Endothelial cell of umbilical vein (primary cell): ENCODE results near the gene AVPR1A. TPM values are rescaled to one million over a fixed set of nuclear protein-coding genes. Genes with fewer than 3 reads are reported as not detected.

Experiments used
- BruUV-seq: library from RNA; stranded (reverse); fragments of 400-500 nt; replicated peaks from 2 replicates; lab custom pipeline; 2021; lab: Mats Ljungman, UMichigan
- CTCF ChIA-PET: fragments of 300-600, 350-600 bp; sonication (Branson Sonifier 250); formaldehyde crosslinking; loops from one replicate; lab custom pipeline; 2021; ENCODE audit warnings: antibody characterized with exemption, inconsistent platforms; lab: Charles Lee
- POLR2A ChIA-PET: fragments of 300-600, 350-600 bp; sonication (Branson Sonifier 250); formaldehyde crosslinking; loops from one replicate; lab custom pipeline; 2021; ENCODE audit warnings: antibody characterized with exemption, inconsistent platforms; lab: Charles Lee
- DNase-seq: peaks from one replicate; pipeline ENCODE4 v3.0.0-alpha.2; 2011; ENCODE audit warnings: low read depth, low spot score
- FAIRE-seq: peaks from 2 replicates; lab custom pipeline; 2011; peaks lifted over from hg19 to GRCh38; lab: Jason Lieb, UNC
- H2AFZ ChIP-seq: 2 replicates; pipeline ENCODE4 v1.6.0; 2012; ENCODE audit warnings: low read depth, low read length, control low read depth, inconsistent platforms
- H3K27ac ChIP-seq: 2 replicates; pipeline ENCODE4 v1.5.1; 2011; ENCODE audit warnings: low read depth, mild to moderate bottlenecking, control low read depth, low read length, moderate library complexity; ENCODE audit not compliant: insufficient read depth
- H3K27me3 ChIP-seq, 2 experiments: 2 replicates each; pipeline versions ENCODE4 v1.6.0 to v1.6.1; 2011; ENCODE audit warnings: low read length in 2 of 2, mixed read lengths in 1 of 2; ENCODE audit not compliant: control insufficient read depth in 2 of 2, insufficient read depth in 2 of 2
- H3K36me3 ChIP-seq, 2 experiments: 2 replicates in 1 of 2; 3 replicates in 1 of 2; pipeline ENCODE4 v1.5.1; 2011; ENCODE audit warnings: low read length in 2 of 2, mild to moderate bottlenecking in 1 of 2, moderate library complexity in 1 of 2; ENCODE audit not compliant: control insufficient read depth in 2 of 2, insufficient read depth in 2 of 2; ENCODE audit errors: extremely low read depth in 1 of 2
- H3K4me1 ChIP-seq: 3 replicates; pipeline ENCODE4 v1.5.1; 2011; ENCODE audit warnings: mild to moderate bottlenecking, low read length; ENCODE audit not compliant: control insufficient read depth, insufficient read depth; ENCODE audit errors: extremely low read depth
- H3K4me2 ChIP-seq: 2 replicates; pipeline ENCODE4 v1.6.1; 2011; ENCODE audit warnings: low read length, control low read depth, mixed read lengths; ENCODE audit not compliant: insufficient read depth
- H3K4me3 ChIP-seq, 3 experiments: fragments of 200-600 bp in 1 of 3; sonication (generic), shearing (Covaris generic) in 1 of 3; replicated peaks in 1 of 3; 2 replicates each; pipeline ENCODE4 v1.5.1; 2011 to 2016; ENCODE audit warnings: control low read depth in 3 of 3, low read length in 3 of 3, mild to moderate bottlenecking in 2 of 3, inconsistent platforms in 1 of 3, low read depth in 1 of 3, moderate library complexity in 1 of 3; ENCODE audit not compliant: insufficient read depth in 1 of 3
- H3K79me2 ChIP-seq: 2 replicates; pipeline ENCODE4 v1.6.0; 2012; ENCODE audit warnings: low read length, inconsistent platforms; ENCODE audit not compliant: control insufficient read depth, insufficient read depth
- H3K9ac ChIP-seq: replicated peaks from 2 replicates; pipeline ENCODE3; 2011; ENCODE audit warnings: low read length, control low read depth; ENCODE audit not compliant: insufficient read depth; ENCODE audit errors: extremely low read depth
- H3K9me1 ChIP-seq: replicated peaks from 3 replicates; pipeline ENCODE4 v1.6.0; 2011; ENCODE audit warnings: mild to moderate bottlenecking, low read length; ENCODE audit not compliant: control insufficient read depth, insufficient read depth; ENCODE audit errors: extremely low read depth
- H3K9me3 ChIP-seq: replicated peaks from 2 replicates; pipeline ENCODE4 v1.5.1; 2012; ENCODE audit warnings: low read length, inconsistent platforms; ENCODE audit not compliant: control insufficient read depth, insufficient read depth
- H4K20me1 ChIP-seq: replicated peaks from 2 replicates; pipeline ENCODE3; 2011; ENCODE audit warnings: mild to moderate bottlenecking, low read length; ENCODE audit not compliant: control insufficient read depth, insufficient read depth; ENCODE audit errors: extremely low read depth
- CTCF ChIP-seq, 2 donors: IDR thresholded peaks; 1 replicate in 1 of 2; 2 replicates in 1 of 2; pipeline ENCODE4 v1.5.1; 2011; ENCODE audit warnings: low read length in 2 of 2, mild to moderate bottlenecking in 2 of 2, moderate library complexity in 2 of 2, control low read depth in 1 of 2, inconsistent platforms in 1 of 2, low read depth in 1 of 2; ENCODE audit not compliant: insufficient read depth in 1 of 2; ENCODE audit errors: extremely low read depth in 1 of 2
- EZH2 ChIP-seq: IDR thresholded peaks from 2 replicates; pipeline ENCODE4 v1.6.1; 2012; ENCODE audit warnings: borderline replicate concordance, low read depth, mild to moderate bottlenecking, moderate library complexity, low read length, inconsistent platforms; ENCODE audit not compliant: severe bottlenecking
- FOS ChIP-seq: IDR thresholded peaks from 2 replicates; pipeline ENCODE4 v1.6.1; 2011; ENCODE audit warnings: mild to moderate bottlenecking, low read length, moderate library complexity, borderline replicate concordance; ENCODE audit not compliant: insufficient read depth
- GATA2 ChIP-seq: IDR thresholded peaks from 2 replicates; pipeline ENCODE4 v1.7.0; 2011; ENCODE audit warnings: low read depth, mild to moderate bottlenecking, moderate library complexity, mixed read lengths, low read length; ENCODE audit not compliant: insufficient read length, insufficient read depth
- JUN ChIP-seq: IDR thresholded peaks from 2 replicates; pipeline ENCODE4 v1.6.1; 2011; ENCODE audit warnings: borderline replicate concordance, low read depth; ENCODE audit not compliant: insufficient read length, insufficient read depth
- MAX ChIP-seq: IDR thresholded peaks from 2 replicates; pipeline ENCODE4 v1.6.1; 2011; ENCODE audit not compliant: insufficient read depth, insufficient read length
- MYC ChIP-seq: IDR thresholded peaks from one replicate; pipeline ENCODE4 v1.6.1; 2011; ENCODE audit warnings: mild to moderate bottlenecking, low read depth, low read length
- POLR2A ChIP-seq: IDR thresholded peaks from 2 replicates; pipeline ENCODE4 v1.6.1; 2012; ENCODE audit warnings: low read depth, mild to moderate bottlenecking, control low read depth, low read length
- POLR2AphosphoS5 ChIP-seq: IDR thresholded peaks from 2 replicates; pipeline ENCODE4 v1.6.1; 2012; ENCODE audit warnings: low read depth, mild to moderate bottlenecking, control low read depth, low read length, moderate library complexity; ENCODE audit not compliant: insufficient read depth
- dilution Hi-C: fragments of 300-500 bp; cut with MboI; formaldehyde crosslinking; loops from one replicate; pipeline ENCODE4 v1.15.0; 2019; ENCODE audit warnings: low sequenced_read_pairs; ENCODE audit not compliant: extremely low pct_ligation_motif_present
- intact Hi-C: fragments of 100-400 bp; cut with micrococcal nuclease; formaldehyde crosslinking; loops from one replicate; pipeline ENCODE4 v1.10.0; 2022
- polyA plus RNA-seq, 4 experiments: library from polyadenylated mRNA; depleted of rRNA in 3 of 4; stranded (reverse) in 3 of 4; unstranded in 1 of 4; fragments of >200 nt; gene quantifications; 2 replicates each; pipeline versions ENCODE4 v1.2.1 to v1.2.3, GENCODE V29; 2011 to 2012; ENCODE audit warnings: missing spikeins in 1 of 4
- total RNA-seq: library from RNA; stranded (reverse); gene quantifications from 2 replicates; pipeline ENCODE4 v1.2.3, GENCODE V29; 2021

Gene AVPR1A
- total and polyA plus RNA-seq, 2 donors (not counting 3 experiments of a cell fraction or from before 2014, with no cell fraction given): not detected

GRCh38 chr12:63144556-63144955 lies 6.4 kb downstream of the AVPR1A start:
- Histone ChIP-seq H3K27ac (no peak overlapping the region), H3K9me1 (no peaks in the 10 kb centered on the region), H3K9ac (no peak overlapping the region), H3K4me1 (no peaks in the 10 kb centered on the region), H3K4me2 (no peak overlapping the region), H3K36me3 (no peaks in the 10 kb centered on the region), H3K9me3 (no peaks in the 10 kb centered on the region), H3K4me3 (no peak overlapping the region), H4K20me1 (no peaks in the 10 kb centered on the region), H3K79me2 (no peaks in the 10 kb centered on the region), H2AFZ (no peak overlapping the region), H3K27me3 (peaks cover 3 to 38% of the 10 kb centered on the region in 2 experiments)
- no peak for DNase-seq
- intact Hi-C loops: no loop called here
- TF ChIP-seq POLR2A (no peak), GATA2 (no peak), FOS (no peak), POLR2AphosphoS5 (no peak), JUN (no peak), CTCF (IDR thresholded peaks at IDR 0.05; ENCODE audit: extremely low read depth in 1 of 2, insufficient read depth in 1 of 2, low read depth in 1 of 2, low read length in 2 of 2) (no peak), MYC (no peak), MAX (no peak), EZH2 (no peak)
- POLR2A ChIA-PET: no interaction called here
- CTCF ChIA-PET: no interaction called here
- dilution Hi-C loops: no loop called here
- no peak for FAIRE-seq
- BruUV-seq: no TSS peak
